ELR (cell line): ENCODE measurements around the gene FLT1.
A peak's percentile ranks its signal among the peaks of the same experiment; 100 is the strongest.

Experiments
- DNase-seq: peaks from one replicate; pipeline ENCODE4 v3.0.0-alpha.2; 2015; ENCODE audit warnings: low read depth

The FLT1 gene

GRCh38 chr13:28425793-28426192 is 69.1 kb downstream of the FLT1 start:
- no peak for DNase-seq

GRCh38 chr13:28424541-28424940 is 70.4 kb downstream of the FLT1 start:
- no peak for DNase-seq

GRCh38 chr13:28423010-28423409 is 71.9 kb downstream of the FLT1 start:
- no peak for DNase-seq

GRCh38 chr13:28421676-28422410 is 73.1 kb downstream of the FLT1 start:
- no peak for DNase-seq

GRCh38 chr13:28420704-28421103 is 74.2 kb downstream of the FLT1 start:
- DNase-seq: no peak

GRCh38 chr13:28415994-28416421 is 78.9 kb downstream of the FLT1 start:
- peak; percentile 7 for DNase-seq

GRCh38 chr13:28413999-28414398 is 80.9 kb downstream of the FLT1 start:
- no peak for DNase-seq

- DNase-seq: no peak
Measured at GRCh38 chr13:28412981-28413380, 81.9 kb downstream of the FLT1 start.

- no peak for DNase-seq
Measured at GRCh38 chr13:28411831-28412353, 83.0 kb downstream of the FLT1 start.

GRCh38 chr13:28410096-28410495 is 84.8 kb downstream of the FLT1 start:
- no peak for DNase-seq

- DNase-seq: no peak
Measured at GRCh38 chr13:28409648-28410047, 85.3 kb downstream of the FLT1 start.

- no peak for DNase-seq
Measured at GRCh38 chr13:28408863-28409262, 86.1 kb downstream of the FLT1 start.

- no peak for DNase-seq
Measured at GRCh38 chr13:28408235-28408848, 86.6 kb downstream of the FLT1 start.

- no peak for DNase-seq
Measured at GRCh38 chr13:28406733-28407266, 88.1 kb downstream of the FLT1 start.

GRCh38 chr13:28402057-28402381 is 92.9 kb downstream of the FLT1 start:
- DNase-seq: no peak

GRCh38 chr13:28401303-28402056 is 93.4 kb downstream of the FLT1 start:
- peak; percentile 80 for DNase-seq

GRCh38 chr13:28396053-28396452 is 98.9 kb downstream of the FLT1 start:
- no peak for DNase-seq

- peak; percentile 84 for DNase-seq
Measured at GRCh38 chr13:28394422-28394821, 100.5 kb downstream of the FLT1 start.

- DNase-seq: no peak
Measured at GRCh38 chr13:28392896-28393505, 101.9 kb downstream of the FLT1 start.

GRCh38 chr13:28392428-28392827 is 102.5 kb downstream of the FLT1 start:
- no peak for DNase-seq

GRCh38 chr13:28387740-28388501 is 107.0 kb downstream of the FLT1 start:
- peak; percentile 35 for DNase-seq
